HepG2 (cell line): ENCODE measurements around the gene ONECUT1. TPM values are rescaled to one million over a fixed set of nuclear protein-coding genes. Genes with fewer than 3 reads are reported as not detected.

Experiments used
- ATAC-seq: fragments of 200-7000 bp; cut with Tn5 transposase; 3 replicates; pipeline ENCODE4 v1.9.1; 2020; ENCODE audit warnings: mild to moderate bottlenecking, moderate library complexity
- BruUV-seq: library from RNA; stranded (reverse); fragments of 400-500 nt; replicated peaks from 2 replicates; lab custom pipeline; 2021; lab: Mats Ljungman, UMichigan
- CTCF ChIA-PET: fragments of 300-600 bp; formaldehyde crosslinking; extraction: SDS; loops from one replicate; lab custom pipeline; 2021; ENCODE audit warnings: low total read pairs, inconsistent platforms, low intra/inter-chr PET ratio; lab: Yijun Ruan, JAX
- POLR2A ChIA-PET: fragments of 350-600 bp; sonication (Branson Sonifier 250); formaldehyde crosslinking; loops from one replicate; lab custom pipeline; 2020; ENCODE audit warnings: antibody characterized with exemption, inconsistent platforms; lab: Yijun Ruan, JAX
- DNase-seq: peaks from one replicate; pipeline ENCODE4 v3.0.0-alpha.2; 2015; ENCODE audit warnings: low spot score
- FAIRE-seq: peaks from 3 replicates; lab custom pipeline; 2011; peaks lifted over from hg19 to GRCh38; lab: Jason Lieb, UNC
- H2AFZ ChIP-seq: one replicate; pipeline ENCODE4 v1.6.1; 2011; ENCODE audit warnings: low read length, inconsistent platforms
- H3K27ac ChIP-seq: fragments of 300-600 bp; 3 replicates; pipeline ENCODE4 v1.8.0; 2011; ENCODE audit warnings: mixed run types, mild to moderate bottlenecking, mixed read lengths, low read length, inconsistent platforms; ENCODE audit not compliant: insufficient read depth; ENCODE audit errors: extremely low read length
- H3K27me3 ChIP-seq, 2 experiments: fragments of 200-600 bp in 1 of 2; 2 replicates in 1 of 2; 3 replicates in 1 of 2; pipeline versions ENCODE4 v1.6.0 to v1.8.0; 2011; ENCODE audit warnings: low read length in 2 of 2, mild to moderate bottlenecking in 2 of 2, moderate library complexity in 2 of 2, inconsistent platforms in 1 of 2; ENCODE audit not compliant: insufficient read depth in 2 of 2, control insufficient read depth in 1 of 2
- H3K36me3 ChIP-seq, 2 experiments: fragments of 200-600 bp in 1 of 2; replicated peaks in 1 of 2; 2 replicates in 1 of 2; 3 replicates in 1 of 2; pipeline versions ENCODE4 v1.5.1 to v1.8.0; 2011; ENCODE audit warnings: low read length in 2 of 2, inconsistent platforms in 1 of 2; ENCODE audit not compliant: insufficient read depth in 2 of 2, control insufficient read depth in 1 of 2
- H3K4me1 ChIP-seq: 2 replicates; pipeline ENCODE4 v1.5.1; 2012; ENCODE audit warnings: low read length, inconsistent platforms; ENCODE audit not compliant: insufficient read depth
- H3K4me2 ChIP-seq: 2 replicates; pipeline ENCODE4 v1.6.0; 2011; ENCODE audit warnings: low read depth, low read length, inconsistent platforms
- H3K4me3 ChIP-seq, 3 experiments: fragments of 200-600 bp in 1 of 3; sonication (generic), shearing (Covaris generic) in 1 of 3; replicated peaks in 1 of 3; 2 replicates each; pipeline ENCODE4 v1.5.1; 2011 to 2016; ENCODE audit warnings: low read length in 3 of 3, inconsistent platforms in 2 of 3, low read depth in 2 of 3, mild to moderate bottlenecking in 2 of 3, control low read depth in 1 of 3, mixed read lengths in 1 of 3; ENCODE audit not compliant: insufficient read depth in 1 of 3
- H3K79me2 ChIP-seq: one replicate; pipeline ENCODE4 v1.6.1; 2011; ENCODE audit warnings: low read length, inconsistent platforms; ENCODE audit not compliant: insufficient read depth
- H3K9ac ChIP-seq: 2 replicates; pipeline ENCODE4 v1.6.0; 2011; ENCODE audit warnings: mild to moderate bottlenecking, low read depth, low read length, inconsistent platforms; ENCODE audit not compliant: insufficient read depth
- H3K9me3 ChIP-seq: 2 replicates; pipeline ENCODE4 v1.5.1; 2012; ENCODE audit warnings: mild to moderate bottlenecking, low read length
- H4K20me1 ChIP-seq: 2 replicates; pipeline ENCODE4 v1.6.0; 2011; ENCODE audit warnings: inconsistent platforms, mild to moderate bottlenecking, low read length, moderate library complexity; ENCODE audit not compliant: insufficient read depth
- REXO4 ChIP-seq: sonication (generic); formaldehyde crosslinking; IDR thresholded peaks from 2 replicates; pipeline ENCODE4 v1.8.0; 2022; ENCODE audit warnings: missing genetic modification reagents, mild to moderate bottlenecking, borderline replicate concordance
- ZBTB33 ChIP-seq: sonication (generic); formaldehyde crosslinking; IDR thresholded peaks from 2 replicates; pipeline ENCODE4 v1.4.0; 2020; ENCODE audit warnings: missing genetic modification reagents
- ZSCAN29 ChIP-seq: sonication (generic); formaldehyde crosslinking; conservative IDR thresholded peaks from 2 replicates; pipeline ENCODE4 v1.4.0; 2020; ENCODE audit warnings: mild to moderate bottlenecking, missing genetic modification reagents
- WGBS: methylation state at CpG from one replicate; pipeline ENCODE4 v1.1.6; 2017; ENCODE audit warnings: low lambda C conversion rate; 5-methylcytosine and 5-hydroxymethylcytosine counted together
- in situ Hi-C: cut with HindIII; loops from 2 replicates; pipeline ENCODE4 v1.10.0; 2017; ENCODE audit warnings: low pct_unique_long_range_greater_than_20kb; ENCODE audit not compliant: extremely low pct_ligation_motif_present
- intact Hi-C: fragments of 100-400 bp; cut with micrococcal nuclease; formaldehyde crosslinking; loops from one replicate; pipeline ENCODE4 v1.10.0; 2022; ENCODE audit not compliant: unreplicated experiment
- polyA plus RNA-seq, 8 experiments: library from polyadenylated mRNA; depleted of rRNA in 3 of 8; stranded (reverse) in 7 of 8; unstranded in 1 of 8; fragments of >200 nt; fragmentation: Illumina TruSeq in 4 of 8; extraction: Trizol in 4 of 8; gene quantifications; 2 replicates each; pipeline versions ENCODE4 v1.2.1 to v1.2.3, GENCODE V29; 2011 to 2016; ENCODE audit warnings: low read depth in 4 of 8, missing spikeins in 1 of 8, mixed read lengths in 1 of 8; ENCODE audit not compliant: insufficient read depth in 1 of 8
- total RNA-seq, 5 experiments: library from RNA; depleted of rRNA; stranded (reverse); fragments of >200 nt; fragmentation: Illumina TruSeq; extraction: Trizol; gene quantifications; 2 replicates each; pipeline ENCODE4 v1.2.3, GENCODE V29; 2016; ENCODE audit warnings: low read depth in 1 of 5

The ONECUT1 gene
- total and polyA plus RNA-seq, 2 of the 13 experiments (the other 11 are each of a cell fraction or from before 2014, with no cell fraction given), result 3.5 to 9.1 TPM

- CTCF ChIA-PET, result no interaction called here
- in situ Hi-C loops, result no loop called here
- H3K9ac ChIP-seq, result no peak overlapping the region
- TF ChIP-seq REXO4 (CRISPR knock-in tag) (no peak), ZBTB33 (CRISPR knock-in tag) (peak; percentile 37; the same call in 1 of the 2 replicates)
- TF ChIP-seq, all 625 proteins: peak for 1
- DNase-seq (no peak), FAIRE-seq (no peak), ATAC-seq (no peak)
- WGBS, result 80% methylated on average over 7 of the region's 14 CpGs
- Histone ChIP-seq H3K27ac (no peak overlapping the region), H3K36me3 (no peaks in the 10 kb centered on the region), H3K4me3 (no peak overlapping the region), H3K4me2 (no peak overlapping the region), H3K79me2 (no peaks in the 10 kb centered on the region), H2AFZ (no peak overlapping the region), H3K27me3 (peaks cover 10 to 59% of the 10 kb centered on the region in 2 experiments; a peak in 4 of 5 replicates), H3K9me3 (no peaks in the 10 kb centered on the region), H4K20me1 (no peaks in the 10 kb centered on the region), H3K4me1 (peaks cover 43% of the 10 kb centered on the region)
- POLR2A ChIA-PET, result no interaction called here
- intact Hi-C loops, result no loop called here
- BruUV-seq, result no TSS peak
Measured at GRCh38 chr15:52801748-52802085, 11.6 kb upstream of the ONECUT1 start.

GRCh38 chr15:52800828-52801747 lies 11.0 kb upstream of the ONECUT1 start:
- intact Hi-C loops (no loop called here), in situ Hi-C loops (no loop called here)
- ChIA-PET CTCF (no interaction called here), POLR2A (no interaction called here)
- ATAC-seq, result no peak
- no TSS peak for BruUV-seq
- Histone ChIP-seq H3K4me2 (no peak overlapping the region), H3K9me3 (no peaks in the 10 kb centered on the region), H3K36me3 (no peaks in the 10 kb centered on the region), H4K20me1 (no peaks in the 10 kb centered on the region), H2AFZ (no peak overlapping the region), H3K4me1 (peaks cover 39% of the 10 kb centered on the region), H3K9ac (no peak overlapping the region), H3K27me3 (peaks cover 10 to 65% of the 10 kb centered on the region in 2 experiments; a peak in 4 of 5 replicates), H3K4me3 (no peak overlapping the region), H3K27ac (no peak overlapping the region), H3K79me2 (no peaks in the 10 kb centered on the region)
- no peak for FAIRE-seq
- TF ChIP-seq ZSCAN29 (CRISPR knock-in tag), result no peak
- 82% methylated on average over 28 of the region's 44 CpGs for WGBS
- no peak for DNase-seq
